GM15510 (cell line): Measurements from ENCODE around the gene TANC1.

Source experiments
- POLR2A ChIP-seq: IDR thresholded peaks from 3 replicates; pipeline ENCODE4 v1.6.1; 2011; ENCODE audit warnings: borderline replicate concordance; ENCODE audit not compliant: insufficient read length; ENCODE audit errors: extremely low read depth

The TANC1 gene

GRCh38 chr2:159195697-159196096, 227.3 kb downstream of the TANC1 start:
- TF ChIP-seq POLR2A = no peak

DNA sequence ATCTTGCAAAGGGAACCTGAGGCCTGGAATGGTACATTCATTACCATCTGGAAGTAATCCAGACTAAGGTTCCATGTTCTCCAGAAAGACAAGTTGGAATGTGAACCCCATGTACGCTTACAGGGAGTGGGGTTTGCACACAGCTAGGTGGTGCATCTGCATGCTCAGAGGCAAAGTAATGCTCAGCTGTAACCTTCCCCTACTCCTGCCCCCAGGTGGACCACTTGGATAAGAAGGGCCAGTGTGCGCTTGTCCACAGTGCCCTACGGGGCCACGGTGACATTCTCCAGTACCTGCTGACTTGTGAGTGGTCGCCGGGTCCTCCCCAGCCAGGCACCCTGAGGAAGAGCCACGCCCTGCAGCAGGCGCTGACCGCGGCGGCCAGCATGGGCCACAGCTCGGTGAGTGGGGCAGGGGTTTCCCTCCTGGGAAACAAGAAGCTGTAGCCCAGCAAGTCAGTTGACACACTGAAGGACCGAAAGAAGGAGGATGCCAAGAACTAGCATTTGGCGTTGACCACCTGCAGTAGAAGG, 228.0 kb downstream of the TANC1 start:
- TF ChIP-seq POLR2A = no peak

DNA sequence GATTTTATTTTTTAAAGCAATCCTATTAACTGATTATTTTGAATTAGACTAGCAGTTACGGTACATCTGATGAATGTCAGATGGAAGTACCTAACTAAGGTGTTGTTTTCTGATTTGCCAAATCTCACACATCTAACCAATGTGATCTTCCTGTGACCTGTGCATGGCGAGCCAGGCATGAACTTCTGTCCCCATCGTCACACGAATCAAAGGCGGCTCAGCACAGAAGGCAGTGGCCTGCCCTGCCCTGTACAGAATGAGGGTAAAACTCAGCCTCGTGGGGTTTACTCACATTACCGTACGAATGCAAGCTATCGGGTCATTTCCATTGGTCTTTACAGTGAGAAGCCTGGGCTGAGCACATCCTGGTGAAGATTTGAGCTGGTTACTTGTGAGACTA, 230.8 kb downstream of the TANC1 start:
- no peak for TF ChIP-seq POLR2A

DNA sequence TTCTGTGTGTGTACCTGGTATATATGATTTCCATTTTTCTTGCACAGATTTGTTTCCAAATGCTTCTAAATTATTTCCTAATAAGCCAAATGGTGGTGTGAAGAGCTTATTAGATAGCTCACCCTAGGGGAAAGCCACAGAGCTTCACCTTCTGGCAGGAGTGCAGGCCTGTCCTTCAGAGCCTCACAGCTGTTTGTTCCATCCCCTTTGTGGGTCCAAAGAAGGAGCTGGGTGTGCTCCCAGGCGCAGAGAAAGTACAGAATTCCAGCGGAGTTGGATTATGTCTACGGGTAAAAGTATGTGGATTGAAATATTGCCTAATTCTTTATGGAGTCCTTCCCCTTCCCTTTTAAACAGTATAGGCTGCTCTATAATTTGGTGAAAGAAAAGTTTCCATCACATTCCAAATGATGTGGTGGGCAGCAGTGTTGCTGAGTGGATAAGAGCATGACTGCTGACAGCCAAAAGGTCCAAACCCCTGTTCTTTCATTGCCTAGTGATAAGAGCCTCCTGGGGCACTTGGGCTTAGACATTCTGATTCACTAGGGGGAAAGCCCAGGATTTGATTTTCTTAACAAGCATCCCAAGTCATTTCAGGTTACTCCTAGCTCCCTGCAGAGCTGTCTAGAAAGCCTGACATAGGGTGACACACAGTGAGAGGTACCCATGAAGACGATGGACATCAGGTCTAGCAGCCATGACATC, 231.5 kb downstream of the TANC1 start:
- no peak for TF ChIP-seq POLR2A

- no peak for TF ChIP-seq POLR2A
Measured at GRCh38 chr2:159200498-159200897, 232.1 kb downstream of the TANC1 start.

DNA sequence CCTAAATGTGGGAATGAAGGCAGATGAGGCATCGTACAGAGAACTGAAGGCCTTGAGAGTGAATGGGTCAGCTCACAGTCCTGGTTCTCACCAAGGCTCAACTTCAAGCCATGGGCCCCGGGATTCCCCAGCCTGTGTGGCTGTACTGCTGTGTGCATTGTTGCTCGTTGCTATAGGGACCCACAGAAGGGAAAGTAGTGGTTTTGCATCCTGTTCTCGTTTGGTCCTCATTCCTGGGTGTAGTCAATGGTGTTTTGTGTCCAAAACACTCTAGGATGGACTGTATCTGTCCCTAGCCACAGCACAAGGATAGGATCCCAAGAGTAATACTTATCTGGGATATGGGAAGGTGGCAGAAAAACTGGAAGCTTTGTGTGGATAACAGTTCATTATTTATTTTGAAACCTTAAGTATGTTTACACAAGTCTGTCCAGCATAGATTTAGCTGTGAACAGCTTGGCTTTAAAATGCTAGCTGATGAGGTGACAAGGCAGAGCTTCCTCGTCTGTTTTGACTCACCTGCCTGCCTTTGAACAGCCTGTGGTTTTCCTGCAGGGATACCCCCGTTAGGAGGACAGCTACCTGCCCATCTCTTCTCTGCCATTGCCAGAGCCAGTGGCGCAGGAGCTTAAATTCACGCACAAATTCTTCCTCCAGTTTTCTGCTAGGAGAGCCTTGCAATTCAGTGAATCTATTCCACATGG, 233.1 kb downstream of the TANC1 start:
- no peak for TF ChIP-seq POLR2A

DNA sequence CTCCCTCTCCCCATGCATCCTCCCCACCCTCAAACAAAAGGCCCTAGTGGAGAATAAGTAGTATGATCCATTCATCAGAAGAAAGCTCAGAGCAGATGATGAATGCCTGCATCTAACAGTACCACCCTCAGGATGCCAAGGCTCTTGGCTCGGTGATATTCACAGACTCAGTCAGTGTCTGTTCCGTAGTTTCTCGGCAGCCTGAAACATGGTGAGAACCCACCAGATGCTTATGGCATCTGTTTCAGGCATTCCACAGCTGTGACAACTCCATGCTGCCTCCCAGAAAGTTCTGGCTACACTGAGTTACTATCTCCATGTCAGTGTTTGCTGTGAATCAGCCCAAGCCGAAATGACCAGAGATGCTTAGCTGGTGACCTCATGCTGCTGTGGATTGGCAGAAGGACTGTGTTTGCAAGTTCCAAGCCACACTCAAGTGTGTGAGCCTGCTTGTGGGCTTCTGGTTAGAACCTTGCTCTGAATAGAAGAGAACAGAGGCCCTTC, 234.2 kb downstream of the TANC1 start:
- no peak for TF ChIP-seq POLR2A

DNA sequence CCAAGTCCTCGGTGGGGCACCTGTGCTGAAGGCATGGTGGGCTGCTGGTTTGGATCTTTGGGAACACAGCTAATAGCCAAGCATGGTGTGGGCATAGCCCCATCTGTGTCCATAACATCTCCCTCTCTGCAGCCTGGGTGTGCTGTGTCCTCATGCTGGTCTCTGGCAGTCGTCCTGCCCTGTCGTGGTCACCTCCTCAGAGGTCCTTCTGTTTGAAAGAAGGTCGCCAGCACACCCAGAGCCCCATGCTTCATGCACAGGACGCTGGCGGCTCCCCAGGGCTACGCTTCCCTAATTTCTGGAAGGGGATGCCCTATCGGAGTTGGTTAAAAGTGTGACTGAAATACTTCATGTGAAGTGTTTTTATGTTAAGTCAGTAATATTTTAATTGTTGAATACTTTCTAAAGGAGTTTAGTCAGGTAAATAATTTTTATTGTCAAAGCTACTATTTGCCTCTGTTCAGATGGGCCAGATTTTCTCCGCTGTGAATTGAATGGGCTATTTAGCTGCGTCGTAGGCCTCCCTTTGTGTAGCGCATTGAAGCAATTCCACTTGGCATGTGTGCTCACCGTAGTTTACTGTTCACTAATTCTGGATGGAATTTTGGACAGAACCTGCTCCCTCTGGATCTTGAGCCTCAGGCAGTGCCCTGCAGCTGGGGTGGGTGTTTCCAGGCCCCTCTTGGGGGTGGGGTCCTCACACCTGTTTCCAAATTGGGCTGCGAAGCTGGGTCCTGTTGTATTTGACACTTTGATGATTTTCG, 236.1 kb downstream of the TANC1 start:
- no peak for TF ChIP-seq POLR2A

- TF ChIP-seq POLR2A = no peak
Measured at GRCh38 chr2:159206736-159207380, 238.4 kb downstream of the TANC1 start.

DNA sequence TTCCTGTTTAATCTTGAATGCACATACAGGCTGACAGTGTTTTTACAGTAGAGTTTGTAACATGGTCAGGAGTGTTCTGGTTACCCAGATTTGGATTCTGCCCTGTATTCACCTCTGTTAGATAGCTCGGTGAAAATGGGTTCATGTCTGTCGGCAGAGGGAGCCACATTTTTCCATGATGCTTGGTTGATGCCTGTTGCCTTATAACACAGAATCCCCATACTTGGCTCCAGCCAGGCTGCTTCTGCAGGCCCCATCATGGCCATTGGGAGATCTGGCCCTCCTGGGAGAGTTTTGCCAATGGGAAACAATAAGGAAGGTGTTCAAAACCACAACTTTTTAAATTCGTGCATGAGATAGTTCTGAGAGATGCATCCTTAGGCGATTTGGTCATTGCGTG, 240.0 kb downstream of the TANC1 start:
- no peak for TF ChIP-seq POLR2A

GRCh38 chr2:159209341-159210306, 241.2 kb downstream of the TANC1 start:
- TF ChIP-seq POLR2A = no peak

GRCh38 chr2:159211447-159212396, 243.3 kb downstream of the TANC1 start:
- TF ChIP-seq POLR2A = no peak

- TF ChIP-seq POLR2A = no peak
Measured at GRCh38 chr2:159213296-159213695, 244.9 kb downstream of the TANC1 start.

DNA sequence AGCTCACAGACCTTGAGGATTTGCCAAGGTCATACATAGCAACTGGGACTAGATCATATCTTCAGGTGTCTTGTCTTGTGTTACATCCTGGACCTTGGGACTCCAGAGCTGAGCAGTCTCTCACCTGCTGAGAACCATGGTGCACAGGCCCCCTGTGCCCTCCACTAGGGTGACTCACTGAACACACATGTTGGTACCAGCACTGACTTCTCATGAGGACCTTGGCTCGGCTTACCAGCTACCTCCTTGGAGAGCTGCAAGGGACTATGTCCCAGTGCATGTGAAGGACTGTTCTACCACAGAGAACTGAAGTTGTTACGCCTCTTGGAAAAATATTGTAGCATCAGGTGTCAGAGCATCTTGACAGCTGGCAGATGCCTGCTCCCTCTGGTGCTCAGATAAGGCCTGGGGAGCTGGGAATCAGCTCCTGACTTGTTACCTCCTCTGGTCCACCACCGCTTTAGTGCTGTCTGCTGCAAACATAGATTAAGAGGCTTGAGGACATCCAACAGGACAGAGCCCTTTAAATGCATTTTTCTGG, 246.0 kb downstream of the TANC1 start:
- TF ChIP-seq POLR2A = no peak
